Putamen (tissue), 1 donor: Measurements from ENCODE around the gene PHAF1.

Experiments used
- DNase-seq: peaks from one replicate; pipeline ENCODE4 v3.0.0-alpha.2; 2016; ENCODE audit warnings: low spot score

Gene PHAF1

DNA sequence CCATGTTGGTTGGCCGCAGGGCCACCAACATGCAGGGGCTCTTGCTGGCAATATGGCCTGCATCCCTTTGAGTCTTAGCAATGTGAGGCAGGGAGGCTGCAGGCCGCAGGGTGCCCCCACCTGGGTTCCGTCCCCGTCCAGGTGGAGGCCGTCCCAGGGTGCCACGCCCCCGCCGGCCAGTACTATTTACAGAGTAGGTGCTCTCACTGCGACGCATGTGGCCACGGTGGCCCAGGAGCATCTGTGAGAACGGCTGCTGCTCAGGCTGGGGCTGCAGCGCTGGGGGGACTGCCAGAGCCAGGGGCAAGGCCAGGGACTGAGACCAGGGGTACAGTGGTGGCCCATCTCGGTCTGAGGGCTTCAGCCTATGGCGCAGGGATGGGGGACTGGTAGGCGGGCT, 70.4 kb downstream of the PHAF1 start:
- DNase-seq: no peak

DNA sequence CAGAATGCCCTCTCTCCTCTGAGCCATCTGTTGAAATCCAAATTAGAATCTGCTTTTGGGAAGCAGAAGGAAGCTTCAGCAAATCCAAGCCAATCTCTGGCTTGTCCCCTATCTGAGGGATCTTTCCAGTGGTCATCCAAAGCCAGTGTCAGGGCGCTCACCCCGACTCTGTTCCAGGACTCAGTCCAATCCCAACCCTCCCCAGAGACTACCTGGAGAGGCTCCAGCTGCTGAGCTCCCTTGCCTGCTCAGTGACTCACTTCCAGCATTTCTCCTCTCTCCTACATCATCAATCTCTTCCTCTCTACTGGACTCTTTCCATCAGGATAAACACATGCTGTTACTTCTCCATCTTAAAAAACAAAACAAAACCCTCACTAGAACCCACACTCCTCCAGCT, 71.6 kb downstream of the PHAF1 start:
- DNase-seq: no peak

DNA sequence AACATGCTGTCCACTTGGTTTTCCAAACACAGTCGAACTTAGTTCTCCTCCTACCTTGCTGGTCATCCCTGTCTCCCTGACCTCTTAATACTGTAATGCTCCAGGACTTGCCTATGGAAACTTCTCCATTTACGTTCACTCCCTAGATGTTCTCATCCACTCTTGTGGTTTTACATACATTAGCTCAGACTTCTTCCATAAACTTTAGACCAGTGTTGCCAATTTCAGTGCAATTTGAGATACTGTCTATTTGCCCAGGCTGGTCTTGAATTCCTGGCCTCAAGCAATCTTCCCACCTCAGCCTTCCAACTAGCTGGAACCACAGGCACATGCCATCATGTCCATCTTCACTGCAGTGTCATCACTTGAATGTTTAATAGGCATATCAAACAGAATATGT, 72.5 kb downstream of the PHAF1 start:
- DNase-seq: no peak

DNA sequence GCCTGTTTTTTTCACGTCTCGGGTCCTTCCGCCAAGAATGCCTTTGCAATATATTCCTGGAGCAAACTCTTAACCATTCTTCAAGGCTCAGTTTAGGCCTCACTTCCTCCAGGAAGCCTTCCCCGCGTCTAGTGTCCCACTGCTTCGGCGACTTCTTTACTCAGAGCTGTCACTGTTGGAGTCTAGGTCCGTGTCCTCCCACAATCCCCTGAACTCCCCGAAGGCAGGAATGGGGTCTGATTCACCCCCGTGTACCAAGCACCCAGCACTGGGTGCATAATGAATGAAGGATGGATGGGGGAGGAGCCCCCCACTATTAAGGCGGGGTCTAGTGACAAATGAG, 73.5 kb downstream of the PHAF1 start:
- no peak for DNase-seq

DNA sequence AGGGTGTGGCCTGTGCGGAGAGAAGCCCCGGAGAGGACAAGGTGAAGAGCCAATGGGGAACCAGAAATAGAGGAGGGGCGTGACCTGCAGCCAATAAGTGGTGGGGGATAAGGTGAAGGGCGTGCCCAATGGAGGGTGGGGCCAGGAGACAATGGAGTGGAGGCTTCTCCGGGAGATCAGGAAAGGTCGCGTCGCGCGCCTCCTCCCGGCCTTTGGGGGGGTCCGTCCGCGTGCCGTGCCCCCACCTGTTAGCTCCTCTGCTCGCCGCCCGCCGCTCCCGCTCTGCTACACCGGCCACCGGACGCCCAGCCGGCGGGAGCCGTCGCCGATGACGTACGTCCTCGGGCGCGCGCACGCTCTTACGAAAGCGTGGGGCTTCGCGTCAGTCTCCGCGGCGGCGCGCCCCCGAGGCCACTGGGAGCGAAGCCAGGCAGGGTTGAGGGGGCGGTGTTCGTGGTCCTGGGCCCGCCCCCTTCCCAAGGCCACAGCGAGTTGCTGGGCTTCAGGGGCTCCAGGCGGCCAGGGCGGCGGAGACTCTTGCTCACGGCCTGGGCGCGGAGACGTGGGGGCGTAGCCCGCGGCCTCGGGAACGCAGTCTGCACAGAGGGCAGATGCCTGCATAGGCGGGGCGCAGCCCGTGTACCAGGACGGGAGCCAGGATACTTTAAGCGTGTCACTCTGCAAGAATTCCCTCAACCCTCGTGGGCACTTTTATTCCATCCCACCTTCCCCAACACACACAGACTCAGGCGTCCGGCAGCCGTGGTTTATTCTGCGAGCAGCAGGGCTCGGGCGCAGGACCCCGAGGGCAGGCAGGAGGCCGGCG, 74.1 kb downstream of the PHAF1 start, which contains the start of gene MATCAP1:
Gene MATCAP1, minus strand, starts transcription at position 337 of the 826 bp plus-strand sequence. CDS start 3,353 bp downstream, outside the sequence.
- peak; percentile 98 for DNase-seq

DNA sequence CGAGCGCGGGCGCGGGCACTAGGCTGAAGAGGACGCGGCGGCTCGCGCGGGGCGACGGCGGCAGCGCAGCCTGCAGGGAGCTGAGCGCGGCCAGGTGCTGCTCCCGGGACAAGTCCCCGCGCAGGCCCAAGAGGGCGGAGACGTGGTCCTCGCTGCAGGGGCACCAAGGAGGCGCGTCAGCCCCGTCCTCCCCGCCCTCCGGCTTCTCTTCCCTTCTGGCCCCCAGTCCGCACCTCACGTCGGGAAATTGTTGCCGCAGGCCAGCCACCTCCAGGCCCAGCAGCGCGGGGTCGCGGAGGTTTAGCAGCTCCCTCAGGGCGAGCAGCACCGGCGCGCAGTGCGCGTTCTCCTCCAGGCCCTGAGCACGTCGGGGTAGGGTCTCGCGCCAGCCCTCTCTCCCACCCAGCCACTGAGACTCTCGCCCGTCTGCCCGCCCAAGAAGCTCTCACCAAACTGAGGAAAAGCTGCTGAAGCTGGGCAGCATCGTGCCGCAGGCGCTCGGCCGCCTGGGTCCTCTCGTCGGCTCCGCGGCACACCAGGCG, 74.8 kb downstream of the PHAF1 start:
- DNase-seq: no peak

DNA sequence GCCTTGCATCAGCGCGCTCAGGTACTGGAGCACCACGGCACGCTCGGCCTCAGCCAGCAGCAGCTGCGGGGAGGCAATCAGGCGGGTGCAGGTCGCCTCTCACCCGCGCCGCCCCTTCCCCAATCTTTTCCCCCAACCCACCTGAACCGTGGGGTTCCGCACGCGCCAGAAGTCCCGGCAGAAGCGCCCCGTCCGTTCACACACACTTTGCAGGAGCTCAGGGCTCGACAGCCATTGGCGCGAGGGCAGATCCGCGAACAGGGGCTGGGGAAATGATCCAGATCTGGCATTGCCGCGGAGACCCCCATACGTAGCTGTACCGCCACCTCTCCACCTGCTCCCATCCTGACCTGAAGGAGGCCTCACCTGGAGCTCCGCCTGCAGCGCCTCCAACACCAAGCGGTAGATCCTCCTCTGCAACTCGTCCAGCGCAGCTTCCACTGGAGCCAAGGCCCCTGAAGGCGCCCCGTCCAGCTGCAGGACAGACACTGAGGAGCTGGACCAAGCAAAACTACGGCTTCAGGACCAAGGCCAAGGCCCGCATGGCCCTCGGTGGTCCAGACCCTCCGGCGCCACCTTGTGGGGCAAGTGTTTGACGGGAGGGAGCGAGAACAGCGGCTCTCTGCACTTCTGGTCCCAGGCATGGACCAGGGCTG, 75.4 kb downstream of the PHAF1 start:
- DNase-seq: peak; percentile 72

DNA sequence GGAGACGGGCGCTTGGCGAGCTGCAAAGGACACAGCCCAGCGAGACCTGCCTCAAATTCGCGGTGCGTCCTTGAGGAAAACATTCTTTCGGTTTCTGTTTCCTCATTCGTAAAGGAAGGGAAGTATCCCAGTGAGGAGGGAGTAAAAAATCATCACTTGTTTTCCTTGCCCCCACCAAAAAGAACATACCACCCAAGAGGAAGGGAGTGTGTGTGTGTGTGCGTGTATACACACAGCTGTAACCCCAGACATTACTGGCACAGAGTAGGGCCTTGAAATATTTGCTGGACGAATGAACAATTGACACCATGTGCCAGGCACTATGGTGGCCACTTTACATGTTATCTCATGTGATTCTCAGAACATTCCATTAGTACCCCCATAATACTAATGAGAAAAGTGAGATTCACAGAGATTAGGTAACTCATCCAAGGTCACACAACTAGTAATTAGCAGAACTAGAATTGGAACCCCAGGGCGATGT, 76.0 kb downstream of the PHAF1 start:
- no peak for DNase-seq

DNA sequence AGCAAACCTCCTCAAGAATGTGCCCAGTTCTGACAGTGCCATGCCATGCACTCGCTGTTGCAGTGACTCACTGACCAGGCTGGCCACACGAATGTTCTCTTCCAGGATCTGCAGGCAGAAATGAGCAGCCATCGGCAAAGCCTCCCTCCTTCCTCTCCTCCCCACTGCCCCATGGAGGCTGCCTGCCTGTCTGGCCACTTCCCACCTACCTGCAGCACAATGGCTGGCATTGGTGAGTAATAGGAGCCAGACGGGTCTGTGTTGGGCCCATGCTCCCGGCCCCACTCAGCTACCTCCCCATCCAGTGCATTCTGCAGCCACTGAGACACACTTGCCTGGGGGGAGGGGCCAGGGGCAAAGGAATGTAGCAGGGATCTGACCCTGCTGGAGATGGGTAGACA, 76.8 kb downstream of the PHAF1 start:
- DNase-seq: no peak

DNA sequence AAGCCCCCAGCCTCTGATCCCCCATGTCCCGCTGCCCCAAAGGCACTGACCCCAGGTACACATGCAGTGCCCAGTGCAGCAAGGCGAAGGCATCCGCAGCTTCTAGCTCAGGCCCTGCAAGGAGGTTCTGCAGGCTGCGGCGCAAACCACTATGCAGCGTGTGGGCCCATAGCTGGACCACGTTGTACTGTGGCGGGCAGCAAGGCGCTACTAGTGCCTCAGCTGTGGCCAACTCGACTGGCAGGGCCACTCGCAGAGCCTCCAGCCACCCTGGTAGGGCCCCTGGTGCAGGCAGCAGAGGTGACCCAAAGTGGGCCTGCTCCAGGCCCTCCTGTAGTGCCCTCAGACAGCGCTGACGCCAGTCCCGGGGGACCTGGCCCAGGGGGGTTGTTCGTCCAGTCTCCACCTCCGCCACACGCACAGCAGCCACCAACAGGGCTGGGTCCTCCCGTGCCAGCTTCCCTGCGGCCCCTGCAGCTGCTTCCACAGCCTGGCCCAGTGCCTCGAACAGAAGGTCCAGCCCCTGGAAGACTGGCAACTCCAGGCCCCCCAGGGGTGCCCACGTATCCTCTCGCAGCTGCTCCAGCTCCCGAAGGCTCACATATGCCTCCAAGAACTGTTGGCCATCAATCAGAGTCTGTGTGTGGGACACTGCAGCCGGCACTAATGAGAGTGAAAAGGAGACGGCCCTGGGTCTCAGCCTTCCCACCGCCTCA, 77.6 kb downstream of the PHAF1 start:
- DNase-seq: no peak

DNA sequence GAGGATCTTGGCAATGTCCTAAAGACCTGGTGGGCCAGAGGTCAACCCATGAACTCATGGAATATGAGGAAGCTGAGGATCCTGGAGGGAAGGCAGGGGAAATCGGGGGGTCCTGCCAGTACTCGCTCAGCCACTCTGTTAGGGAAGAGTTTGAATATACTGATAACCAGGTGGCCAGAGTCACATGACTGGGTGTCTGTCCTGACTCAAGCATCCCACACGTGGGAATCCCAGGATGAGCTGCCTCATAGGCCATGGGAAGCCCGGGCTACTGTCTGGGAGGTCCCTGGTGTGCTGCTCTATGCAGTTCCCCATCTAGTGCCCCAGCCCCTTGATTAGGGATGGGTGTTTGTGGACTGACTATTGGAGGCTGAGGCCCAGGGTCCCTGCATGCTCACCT, 78.6 kb downstream of the PHAF1 start:
- DNase-seq: no peak

DNA sequence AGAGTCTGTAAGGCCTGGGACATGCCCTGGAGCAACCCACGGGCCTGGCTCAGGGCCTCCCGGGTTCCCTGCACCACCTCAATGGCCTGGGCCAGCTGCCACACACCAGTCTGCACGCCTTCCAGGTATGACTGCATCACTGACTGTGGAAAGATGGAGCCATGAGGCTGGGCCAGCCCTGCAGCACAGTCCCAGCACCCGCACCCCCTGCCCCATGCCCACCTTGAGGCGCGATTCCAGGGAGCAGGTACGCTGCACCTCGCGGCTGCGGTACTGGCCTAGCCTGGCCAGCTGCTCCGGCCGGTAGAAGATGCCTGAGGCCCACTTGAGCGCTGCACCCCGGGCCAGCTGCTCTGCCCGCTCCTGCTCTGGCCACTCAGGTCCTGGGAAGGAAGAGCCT, 79.1 kb downstream of the PHAF1 start:
- no peak for DNase-seq

DNA sequence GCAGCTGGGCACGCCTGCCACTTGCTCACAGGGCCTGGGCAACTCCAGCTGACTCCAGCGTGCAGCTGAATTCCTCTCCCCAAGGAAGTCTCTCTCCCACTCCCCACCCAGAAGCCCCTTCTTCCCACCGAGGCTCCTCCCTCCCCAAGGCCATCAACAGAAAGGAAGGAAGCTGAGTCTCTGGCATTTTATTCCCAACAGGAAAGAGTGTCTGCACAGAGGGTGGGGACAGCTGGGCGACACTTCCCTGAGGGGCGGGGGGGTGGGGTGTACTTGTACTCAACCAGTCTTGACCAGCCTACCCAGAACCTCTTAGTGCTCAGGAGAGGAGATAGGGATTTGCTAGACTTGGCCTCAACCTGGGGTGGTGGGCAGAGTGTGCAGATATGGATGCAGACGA, 80.3 kb downstream of the PHAF1 start, which contains the start of gene EXOC3L1:
Gene EXOC3L1, minus strand, starts transcription at position 96 of the 400 bp plus-strand sequence. CDS start 460 bp downstream, outside the sequence.
- no peak for DNase-seq

DNA sequence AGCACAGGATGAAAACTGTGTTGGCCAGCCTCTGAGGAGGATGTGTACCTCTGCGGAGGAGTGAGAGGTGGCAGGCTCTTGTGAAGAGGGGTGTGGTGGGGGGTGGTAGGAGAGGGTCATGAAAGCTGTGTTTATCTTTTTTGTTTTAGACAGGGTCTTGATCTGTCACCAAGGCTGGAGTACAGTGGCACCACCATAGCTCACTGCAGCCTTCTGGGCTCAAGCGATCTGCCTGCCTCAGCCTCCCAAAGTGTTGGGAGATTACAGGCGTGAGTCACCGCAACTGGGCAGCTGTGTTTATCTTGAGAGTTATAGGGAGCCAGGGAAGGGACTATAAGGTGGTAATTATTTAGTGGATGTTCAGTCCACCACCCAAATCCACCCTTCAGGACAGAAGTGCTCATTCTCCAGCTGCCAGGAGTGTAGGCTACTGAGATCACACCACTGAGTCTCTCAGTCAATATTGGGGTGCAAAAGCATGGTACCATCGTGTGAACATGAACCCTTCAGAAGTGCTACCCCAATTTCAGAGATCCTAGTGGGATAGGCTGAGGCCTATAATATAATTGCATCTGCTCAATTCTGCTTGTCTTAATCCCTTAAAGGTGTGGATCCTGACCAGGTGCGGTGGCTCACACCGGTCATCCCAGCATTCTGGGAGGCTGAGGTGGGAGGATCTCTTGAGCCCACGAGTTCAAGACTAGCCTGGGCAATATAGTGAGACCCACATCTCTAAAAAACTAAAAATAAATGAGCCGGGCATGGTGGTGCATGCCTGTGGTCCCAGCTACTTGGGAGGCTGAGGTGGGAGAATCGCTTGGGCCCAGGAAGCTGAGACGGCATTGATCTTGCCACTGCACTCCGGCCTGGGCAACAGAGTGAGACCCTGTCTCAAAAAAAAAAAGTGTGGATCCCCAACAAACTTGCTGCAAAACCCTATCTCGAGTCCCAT, 81.0 kb downstream of the PHAF1 start:
- no peak for DNase-seq

DNA sequence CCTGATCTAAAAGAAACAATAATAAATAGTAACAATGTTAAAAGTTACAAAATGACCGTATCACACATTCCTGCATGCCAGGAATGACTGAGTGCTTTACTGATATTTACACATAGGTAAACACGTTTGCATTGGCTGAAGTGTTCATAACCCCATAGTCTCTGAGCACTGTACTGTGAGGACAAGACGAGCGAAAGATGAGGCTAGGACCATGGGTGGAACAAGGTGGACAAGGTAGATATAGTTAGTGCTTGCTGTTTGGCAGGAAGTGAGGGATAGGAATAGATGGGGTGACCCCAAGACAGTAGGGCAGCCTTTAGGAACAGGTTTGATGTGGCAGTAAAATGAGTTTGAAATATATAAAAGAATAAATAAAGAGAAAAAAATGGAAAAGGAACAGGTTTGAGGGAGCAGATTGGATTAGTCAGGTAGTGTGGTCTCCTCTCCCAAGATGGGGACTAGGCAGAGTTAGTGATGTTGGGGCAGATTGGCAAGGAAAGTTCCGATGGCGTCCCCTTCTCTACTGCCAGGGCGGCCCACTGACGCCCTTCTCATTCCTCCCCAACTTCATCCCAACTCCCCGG, 81.8 kb downstream of the PHAF1 start:
- no peak for DNase-seq

DNA sequence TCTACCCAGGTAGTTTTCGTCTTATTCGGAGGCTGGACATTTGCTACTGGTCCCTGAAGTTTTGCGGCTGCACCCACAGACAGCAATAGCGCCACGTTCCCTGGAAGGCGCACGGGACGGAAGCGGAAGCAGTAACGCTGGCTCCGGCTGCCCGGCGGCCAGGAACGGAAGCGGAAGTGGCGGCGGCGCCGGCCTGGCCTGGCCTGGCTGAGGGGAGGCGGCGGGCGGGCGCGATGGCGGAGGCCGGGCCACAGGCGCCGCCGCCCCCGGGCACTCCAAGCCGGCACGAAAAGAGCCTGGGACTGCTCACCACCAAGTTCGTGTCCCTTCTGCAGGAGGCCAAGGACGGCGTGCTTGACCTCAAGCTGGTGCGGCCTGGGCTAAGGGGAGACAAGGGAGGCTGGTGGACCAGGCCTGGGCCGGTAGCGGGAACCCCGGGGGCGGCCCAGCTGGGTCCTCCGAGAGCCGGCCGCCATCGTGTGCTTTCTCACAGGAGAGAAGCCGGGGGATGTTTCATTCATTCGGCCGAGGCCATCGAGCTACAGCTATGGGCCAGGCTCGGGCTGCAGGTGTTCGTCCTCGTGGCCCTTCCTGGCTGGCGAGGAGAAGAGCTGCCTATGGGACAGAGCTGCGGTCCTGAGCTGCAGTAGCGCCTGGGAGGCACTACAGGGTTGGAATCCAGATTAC, 82.4 kb downstream of the PHAF1 start, which contains the start of gene E2F4:
Gene E2F4, plus strand, starts transcription at position 161 of the 687 bp plus-strand sequence. Its CDS starts 73 bp downstream, at position 234.
- peak; percentile 92 for DNase-seq

DNA sequence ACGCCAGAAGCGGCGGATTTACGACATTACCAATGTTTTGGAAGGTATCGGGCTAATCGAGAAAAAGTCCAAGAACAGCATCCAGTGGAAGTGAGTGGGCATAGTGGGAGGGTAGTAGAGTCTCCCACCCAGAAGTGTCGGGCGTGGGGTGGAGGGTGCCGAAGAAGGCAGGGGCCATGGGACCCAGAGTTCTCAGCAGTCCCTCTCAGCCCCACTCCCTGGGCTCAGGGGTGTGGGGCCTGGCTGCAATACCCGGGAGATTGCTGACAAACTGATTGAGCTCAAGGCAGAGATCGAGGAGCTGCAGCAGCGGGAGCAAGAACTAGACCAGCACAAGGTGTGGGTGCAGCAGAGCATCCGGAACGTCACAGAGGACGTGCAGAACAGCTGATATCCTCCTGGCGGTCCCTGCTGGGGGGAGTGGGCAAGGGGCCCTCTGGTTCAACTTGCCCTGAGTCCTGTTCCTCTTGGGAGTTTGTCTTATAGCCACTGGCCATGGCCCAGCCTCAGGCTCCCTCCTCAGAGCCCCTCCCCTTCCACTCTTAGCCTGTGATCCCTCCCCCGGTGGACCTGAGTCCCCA, 83.1 kb downstream of the PHAF1 start:
- no peak for DNase-seq

DNA sequence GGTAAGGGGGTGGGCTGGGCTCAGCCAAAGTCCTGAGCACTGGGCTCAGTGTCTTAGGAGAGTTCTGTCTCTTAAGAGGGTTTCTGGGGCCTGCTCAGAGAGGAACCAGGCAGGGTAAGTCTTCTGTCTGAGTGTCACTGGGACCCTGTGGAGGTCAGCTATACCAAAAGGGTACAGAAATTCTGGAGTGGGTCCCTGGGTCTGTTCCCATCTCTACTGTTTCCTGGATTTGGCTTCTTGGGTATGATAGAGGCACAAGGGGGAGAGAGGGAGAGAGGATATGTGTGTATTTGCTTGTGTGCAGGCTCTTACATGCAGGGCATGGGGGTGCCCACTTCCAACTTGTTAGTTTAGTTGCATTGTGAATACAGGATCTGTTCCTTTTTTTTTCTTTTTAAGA, 83.8 kb downstream of the PHAF1 start:
- DNase-seq: no peak

DNA sequence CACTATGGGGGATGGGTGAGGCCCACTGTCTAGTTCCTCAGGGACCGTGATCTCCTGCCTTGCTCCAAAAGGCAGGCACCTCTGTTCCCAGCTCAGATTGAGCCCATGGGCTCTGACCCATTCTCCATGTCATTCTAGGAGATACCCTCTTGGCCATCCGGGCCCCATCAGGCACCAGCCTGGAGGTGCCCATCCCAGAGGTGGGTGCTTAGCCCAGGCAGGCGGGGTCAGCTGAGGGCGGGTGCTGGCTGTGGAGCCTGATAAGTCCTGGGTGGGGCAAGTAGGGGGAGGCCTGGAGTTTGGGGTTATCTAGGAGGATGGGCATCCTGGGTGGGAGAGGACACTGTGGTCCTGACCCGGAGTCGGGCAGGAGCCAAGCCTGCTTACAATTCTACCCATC, 84.5 kb downstream of the PHAF1 start:
- no peak for DNase-seq

DNA sequence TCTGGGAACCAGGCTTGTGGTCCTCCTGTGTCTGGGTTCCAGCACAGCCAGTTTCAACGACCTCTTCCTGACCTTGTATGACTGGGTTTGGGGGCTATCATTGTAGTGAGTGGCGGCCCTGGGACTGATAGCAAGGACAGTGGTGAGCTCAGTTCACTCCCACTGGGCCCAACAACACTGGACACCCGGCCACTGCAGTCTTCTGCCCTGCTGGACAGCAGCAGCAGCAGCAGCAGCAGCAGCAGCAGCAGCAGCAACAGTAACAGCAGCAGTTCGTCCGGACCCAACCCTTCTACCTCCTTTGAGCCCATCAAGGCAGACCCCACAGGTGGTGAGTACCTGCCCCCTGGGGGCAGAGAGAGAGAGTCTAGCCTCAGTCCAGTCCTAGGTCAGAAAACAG, 85.9 kb downstream of the PHAF1 start:
- no peak for DNase-seq
